HepG2 (cell line): ENCODE data around the gene CDC14B. TPM values are rescaled to one million over a fixed set of nuclear protein-coding genes. Genes with fewer than 3 reads are reported as not detected.

Source experiments
- ATAD3A ChIP-seq: sonication (generic); formaldehyde crosslinking; IDR thresholded peaks from 2 replicates; pipeline ENCODE4 v1.4.0; 2020; ENCODE audit warnings: missing genetic modification reagents
- CCAR2 ChIP-seq: fragments of 200-400 bp; formaldehyde crosslinking; optimal IDR thresholded peaks from 2 replicates; pipeline ENCODE3; 2018; ENCODE audit warnings: low read depth, mild to moderate bottlenecking, low read length, moderate library complexity
- EP300 ChIP-seq, 3 experiments: sonication (generic) in 1 of 3; formaldehyde crosslinking in 1 of 3; IDR thresholded peaks; 2 replicates each; pipeline versions ENCODE4 v1.5.1 to v1.6.1; 2011 to 2020; ENCODE audit warnings: low read depth in 2 of 3, low read length in 2 of 3, borderline replicate concordance in 1 of 3, improper control_type of control experiment in 1 of 3, mild to moderate bottlenecking in 1 of 3, missing genetic modification reagents in 1 of 3, moderate library complexity in 1 of 3
- ISL2 ChIP-seq: sonication (generic); formaldehyde crosslinking; IDR thresholded peaks from 2 replicates; pipeline ENCODE4 v1.5.0; 2020; ENCODE audit warnings: missing genetic modification reagents
- KLF13 ChIP-seq: sonication (generic); formaldehyde crosslinking; IDR thresholded peaks from 2 replicates; pipeline ENCODE4 v1.4.0; 2020; ENCODE audit warnings: mild to moderate bottlenecking, missing genetic modification reagents
- MAZ ChIP-seq, 2 experiments: sonication (generic) in 1 of 2; formaldehyde crosslinking in 1 of 2; IDR thresholded peaks; 2 replicates each; pipeline versions ENCODE4 v1.5.0 to v1.6.1; 2012 to 2020; ENCODE audit warnings: low read depth in 2 of 2, mild to moderate bottlenecking in 2 of 2, borderline replicate concordance in 1 of 2, improper control_type of control experiment in 1 of 2, low read length in 1 of 2, missing genetic modification reagents in 1 of 2, moderate library complexity in 1 of 2
- PHB2 ChIP-seq: fragments of 450-650 bp; IDR thresholded peaks from 2 replicates; pipeline ENCODE4 v1.6.1; 2018; ENCODE audit not compliant: partially characterized antibody
- PRPF4 ChIP-seq: fragments of 200-400 bp; formaldehyde crosslinking; IDR thresholded peaks from 2 replicates; pipeline ENCODE4 v1.6.1; 2016; ENCODE audit warnings: low read length, low read depth; ENCODE audit not compliant: poor library complexity, severe bottlenecking
- SPEN ChIP-seq: sonication (generic); formaldehyde crosslinking; IDR thresholded peaks from 2 replicates; pipeline ENCODE4 v1.5.1; 2020; ENCODE audit warnings: low read depth, mild to moderate bottlenecking, missing genetic modification reagents
- TFDP1 ChIP-seq: IDR thresholded peaks from 2 replicates; pipeline ENCODE4 v1.6.1; 2016; ENCODE audit warnings: missing compliant biosample characterization, missing genetic modification reagents, borderline replicate concordance
- TFDP2 ChIP-seq: sonication (generic); formaldehyde crosslinking; IDR thresholded peaks from 2 replicates; pipeline ENCODE4 v1.4.0; 2020; ENCODE audit warnings: missing genetic modification reagents
- TMF1 ChIP-seq: sonication (generic); formaldehyde crosslinking; IDR thresholded peaks from 2 replicates; pipeline ENCODE4 v1.8.1; 2022; ENCODE audit warnings: low read depth, missing genetic modification reagents
- ZBTB20 ChIP-seq: sonication (generic); formaldehyde crosslinking; IDR thresholded peaks from 2 replicates; pipeline ENCODE4 v1.8.1; 2023; ENCODE audit warnings: missing genetic modification reagents, low read depth, mild to moderate bottlenecking, borderline replicate concordance
- ZNF430 ChIP-seq: sonication (generic); formaldehyde crosslinking; IDR thresholded peaks from 2 replicates; pipeline ENCODE4 v1.9.0; 2021; ENCODE audit warnings: mild to moderate bottlenecking, missing genetic modification reagents
- ZNF878 ChIP-seq: sonication (generic); formaldehyde crosslinking; IDR thresholded peaks from 2 replicates; pipeline ENCODE4 v1.8.1; 2023; ENCODE audit warnings: mild to moderate bottlenecking, missing genetic modification reagents, moderate library complexity
- polyA plus RNA-seq, 8 experiments: library from polyadenylated mRNA; depleted of rRNA in 3 of 8; stranded (reverse) in 7 of 8; unstranded in 1 of 8; fragments of >200 nt; fragmentation: Illumina TruSeq in 4 of 8; extraction: Trizol in 4 of 8; gene quantifications; 2 replicates each; pipeline versions ENCODE4 v1.2.1 to v1.2.3, GENCODE V29; 2011 to 2016; ENCODE audit warnings: low read depth in 4 of 8, missing spikeins in 1 of 8, mixed read lengths in 1 of 8; ENCODE audit not compliant: insufficient read depth in 1 of 8
- total RNA-seq, 5 experiments: library from RNA; depleted of rRNA; stranded (reverse); fragments of >200 nt; fragmentation: Illumina TruSeq; extraction: Trizol; gene quantifications; 2 replicates each; pipeline ENCODE4 v1.2.3, GENCODE V29; 2016; ENCODE audit warnings: low read depth in 1 of 5
- TF ChIP-seq, protein P1 (sequence below): sonication (generic); formaldehyde crosslinking; IDR thresholded peaks from 2 replicates; pipeline ENCODE4 v1.4.0; 2020; ENCODE audit warnings: low read depth, mild to moderate bottlenecking, missing genetic modification reagents
- TF ChIP-seq, protein P2 (sequence below): sonication (generic); IDR thresholded peaks from 2 replicates; pipeline ENCODE4 v1.6.1; 2016; ENCODE audit warnings: low read depth, borderline replicate concordance

Gene CDC14B
- total and polyA plus RNA-seq, 2 of the 13 experiments (the other 11 are each of a cell fraction or from before 2014, with no cell fraction given): 25.8 to 33.3 TPM

DNA sequence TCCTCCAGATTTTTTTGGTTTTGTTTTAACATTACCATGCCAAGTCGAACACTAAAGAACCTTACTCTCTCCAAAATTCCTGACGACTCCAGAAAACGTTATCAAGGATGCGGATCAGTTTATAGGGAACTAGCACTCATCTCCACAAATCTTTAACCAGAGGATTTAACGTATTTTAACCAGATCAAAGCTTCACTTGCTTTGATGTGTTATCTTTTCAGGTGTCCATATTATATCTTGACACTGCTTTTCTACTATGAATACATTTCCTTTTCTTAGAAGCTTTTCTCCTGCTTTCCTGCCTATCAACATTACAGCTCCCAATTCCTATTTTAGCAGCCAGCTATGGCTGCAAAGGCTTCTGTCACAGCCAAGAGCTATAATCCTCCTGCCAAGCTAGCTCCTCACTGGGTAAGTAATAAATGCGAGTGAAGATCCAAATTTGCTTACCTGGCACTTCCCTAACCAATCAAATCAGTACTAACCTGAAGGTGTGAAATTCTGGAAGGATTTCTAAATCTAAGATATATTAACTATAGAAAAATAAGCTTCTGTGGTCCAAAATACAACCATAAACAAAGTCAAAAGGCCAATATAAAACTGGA, 60.2 kb downstream of the CDC14B start (continued):
- 0 out of 4 replicates have a peak, but pooled peaks of 1 of the 2 experiments have one; percentile 33 for TF ChIP-seq EP300 (IDR thresholded peaks at IDR 0.05; ENCODE audit: low read depth in 2 of 2, low read length in 2 of 2)
- no peak for TF ChIP-seq EP300 (CRISPR knock-in tag; IDR thresholded peaks at IDR 0.05; ENCODE audit: borderline replicate concordance)
- peak; percentile 62 for TF ChIP-seq ISL2 (CRISPR knock-in tag)
- TF ChIP-seq TFDP2: no peak
- no peak for TF ChIP-seq SPEN
- TF ChIP-seq, protein P1, sequence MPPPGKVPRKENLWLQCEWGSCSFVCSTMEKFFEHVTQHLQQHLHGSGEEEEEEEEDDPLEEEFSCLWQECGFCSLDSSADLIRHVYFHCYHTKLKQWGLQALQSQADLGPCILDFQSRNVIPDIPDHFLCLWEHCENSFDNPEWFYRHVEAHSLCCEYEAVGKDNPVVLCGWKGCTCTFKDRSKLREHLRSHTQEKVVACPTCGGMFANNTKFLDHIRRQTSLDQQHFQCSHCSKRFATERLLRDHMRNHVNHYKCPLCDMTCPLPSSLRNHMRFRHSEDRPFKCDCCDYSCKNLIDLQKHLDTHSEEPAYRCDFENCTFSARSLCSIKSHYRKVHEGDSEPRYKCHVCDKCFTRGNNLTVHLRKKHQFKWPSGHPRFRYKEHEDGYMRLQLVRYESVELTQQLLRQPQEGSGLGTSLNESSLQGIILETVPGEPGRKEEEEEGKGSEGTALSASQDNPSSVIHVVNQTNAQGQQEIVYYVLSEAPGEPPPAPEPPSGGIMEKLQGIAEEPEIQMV (CRISPR knock-in tag): no peak
- TF ChIP-seq TFDP1 (CRISPR knock-in tag): no peak
- TF ChIP-seq TMF1 (CRISPR knock-in tag): no peak
- no peak for TF ChIP-seq KLF13
- no peak for TF ChIP-seq CCAR2
- no peak for TF ChIP-seq PRPF4
- TF ChIP-seq ZBTB20: no peak
- no peak for TF ChIP-seq ATAD3A (CRISPR knock-in tag)
- TF ChIP-seq, protein P2, sequence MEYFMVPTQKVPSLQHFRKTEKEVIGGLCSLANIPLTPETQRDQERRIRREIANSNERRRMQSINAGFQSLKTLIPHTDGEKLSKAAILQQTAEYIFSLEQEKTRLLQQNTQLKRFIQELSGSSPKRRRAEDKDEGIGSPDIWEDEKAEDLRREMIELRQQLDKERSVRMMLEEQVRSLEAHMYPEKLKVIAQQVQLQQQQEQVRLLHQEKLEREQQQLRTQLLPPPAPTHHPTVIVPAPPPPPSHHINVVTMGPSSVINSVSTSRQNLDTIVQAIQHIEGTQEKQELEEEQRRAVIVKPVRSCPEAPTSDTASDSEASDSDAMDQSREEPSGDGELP: no peak
- no peak for TF ChIP-seq MAZ (IDR thresholded peaks at IDR 0.05; ENCODE audit: borderline replicate concordance, low read depth, low read length)
- no peak for TF ChIP-seq MAZ (CRISPR knock-in tag; IDR thresholded peaks at IDR 0.05; ENCODE audit: low read depth)
- TF ChIP-seq ZNF430 (CRISPR knock-in tag): no peak
- no peak for TF ChIP-seq ZNF878 (CRISPR knock-in tag)
- TF ChIP-seq PHB2: no peak
